GM12872 (cell line): ENCODE results near the gene LRMDA.

Experiments used
- TF ChIP-seq, protein P1 (sequence below): IDR thresholded peaks from 3 replicates; pipeline ENCODE4 v1.5.1; 2011; ENCODE audit warnings: low read depth, mild to moderate bottlenecking, low read length, moderate library complexity; ENCODE audit not compliant: insufficient read depth

LRMDA gene

DNA sequence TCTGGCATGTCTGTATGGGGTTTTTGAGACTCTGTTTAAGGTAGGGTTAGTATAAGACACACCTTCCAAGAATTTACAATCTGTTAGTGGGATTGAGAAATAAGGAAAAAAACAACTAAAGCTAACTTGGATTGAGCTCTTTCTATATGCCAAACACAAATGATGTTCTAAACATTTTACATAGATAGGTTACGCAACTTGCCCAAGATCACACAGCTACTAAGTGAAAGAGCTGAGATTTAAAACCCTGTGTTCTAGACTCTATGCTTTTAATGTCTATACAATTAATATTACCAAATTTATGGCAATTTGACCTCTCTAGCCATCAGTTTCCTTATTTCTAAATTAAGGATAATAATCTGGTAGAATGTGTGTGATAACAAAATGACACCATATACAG, 1056.2 kb downstream of the LRMDA start:
- TF ChIP-seq, protein P1, sequence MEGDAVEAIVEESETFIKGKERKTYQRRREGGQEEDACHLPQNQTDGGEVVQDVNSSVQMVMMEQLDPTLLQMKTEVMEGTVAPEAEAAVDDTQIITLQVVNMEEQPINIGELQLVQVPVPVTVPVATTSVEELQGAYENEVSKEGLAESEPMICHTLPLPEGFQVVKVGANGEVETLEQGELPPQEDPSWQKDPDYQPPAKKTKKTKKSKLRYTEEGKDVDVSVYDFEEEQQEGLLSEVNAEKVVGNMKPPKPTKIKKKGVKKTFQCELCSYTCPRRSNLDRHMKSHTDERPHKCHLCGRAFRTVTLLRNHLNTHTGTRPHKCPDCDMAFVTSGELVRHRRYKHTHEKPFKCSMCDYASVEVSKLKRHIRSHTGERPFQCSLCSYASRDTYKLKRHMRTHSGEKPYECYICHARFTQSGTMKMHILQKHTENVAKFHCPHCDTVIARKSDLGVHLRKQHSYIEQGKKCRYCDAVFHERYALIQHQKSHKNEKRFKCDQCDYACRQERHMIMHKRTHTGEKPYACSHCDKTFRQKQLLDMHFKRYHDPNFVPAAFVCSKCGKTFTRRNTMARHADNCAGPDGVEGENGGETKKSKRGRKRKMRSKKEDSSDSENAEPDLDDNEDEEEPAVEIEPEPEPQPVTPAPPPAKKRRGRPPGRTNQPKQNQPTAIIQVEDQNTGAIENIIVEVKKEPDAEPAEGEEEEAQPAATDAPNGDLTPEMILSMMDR: no peak

DNA sequence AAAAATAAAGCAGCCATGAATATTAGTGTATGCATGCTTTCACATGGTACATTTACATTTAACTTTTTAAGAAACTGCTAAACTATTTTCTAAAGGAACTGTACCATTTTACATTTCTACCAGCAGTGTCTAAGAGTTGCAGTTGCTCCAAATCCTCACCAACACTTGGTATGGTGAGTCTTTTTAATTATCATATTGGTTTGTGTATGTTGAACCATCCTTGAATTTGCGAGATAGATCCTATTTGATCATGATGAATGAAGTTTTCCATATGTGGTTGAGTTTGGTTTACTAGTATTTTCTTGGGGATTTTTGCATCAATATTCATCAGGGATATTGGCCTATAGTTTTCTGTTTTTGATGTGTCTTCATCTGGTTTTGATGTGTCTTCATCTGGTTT, 1057.2 kb downstream of the LRMDA start:
- TF ChIP-seq, protein P1: no peak

DNA sequence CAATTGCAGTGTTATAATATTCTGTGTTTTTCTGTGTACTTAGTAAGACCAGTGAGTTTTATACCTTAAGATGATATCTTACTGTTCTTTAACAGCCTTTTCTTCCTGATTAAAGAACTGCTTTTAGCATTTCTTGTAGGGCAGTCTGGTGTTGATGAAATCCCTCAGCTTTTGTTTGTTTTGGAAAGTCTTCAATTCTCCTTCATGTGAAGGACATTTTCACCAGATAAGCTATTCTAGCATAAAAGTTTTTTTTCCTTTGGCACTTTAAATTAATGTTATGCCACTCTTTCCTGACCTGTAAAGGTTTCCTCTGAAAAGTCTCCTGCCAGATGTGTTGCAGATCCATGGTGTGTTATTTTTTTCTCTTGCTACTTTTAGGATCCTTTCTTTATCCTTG, 1059.8 kb downstream of the LRMDA start:
- TF ChIP-seq, protein P1: no peak

DNA sequence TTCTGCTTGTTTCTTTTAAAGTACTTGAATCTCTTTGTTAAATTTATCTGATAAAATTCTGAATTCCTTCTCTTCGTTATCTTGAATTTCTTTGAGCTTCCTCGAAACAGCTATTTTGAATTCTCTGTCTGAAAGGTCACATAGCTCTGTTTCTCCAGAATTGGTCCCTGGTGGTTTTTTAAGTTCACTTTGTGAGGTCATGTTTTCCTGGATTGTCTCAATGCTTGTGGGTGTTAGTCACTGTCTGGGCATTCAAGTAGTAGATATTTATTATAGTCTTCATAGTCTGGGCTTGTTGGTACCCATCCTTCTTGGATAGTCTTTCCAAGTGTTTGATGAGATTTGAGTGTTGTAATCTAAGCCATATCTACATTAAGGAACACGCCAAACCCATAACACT, 1060.6 kb downstream of the LRMDA start:
- TF ChIP-seq, protein P1: no peak

DNA sequence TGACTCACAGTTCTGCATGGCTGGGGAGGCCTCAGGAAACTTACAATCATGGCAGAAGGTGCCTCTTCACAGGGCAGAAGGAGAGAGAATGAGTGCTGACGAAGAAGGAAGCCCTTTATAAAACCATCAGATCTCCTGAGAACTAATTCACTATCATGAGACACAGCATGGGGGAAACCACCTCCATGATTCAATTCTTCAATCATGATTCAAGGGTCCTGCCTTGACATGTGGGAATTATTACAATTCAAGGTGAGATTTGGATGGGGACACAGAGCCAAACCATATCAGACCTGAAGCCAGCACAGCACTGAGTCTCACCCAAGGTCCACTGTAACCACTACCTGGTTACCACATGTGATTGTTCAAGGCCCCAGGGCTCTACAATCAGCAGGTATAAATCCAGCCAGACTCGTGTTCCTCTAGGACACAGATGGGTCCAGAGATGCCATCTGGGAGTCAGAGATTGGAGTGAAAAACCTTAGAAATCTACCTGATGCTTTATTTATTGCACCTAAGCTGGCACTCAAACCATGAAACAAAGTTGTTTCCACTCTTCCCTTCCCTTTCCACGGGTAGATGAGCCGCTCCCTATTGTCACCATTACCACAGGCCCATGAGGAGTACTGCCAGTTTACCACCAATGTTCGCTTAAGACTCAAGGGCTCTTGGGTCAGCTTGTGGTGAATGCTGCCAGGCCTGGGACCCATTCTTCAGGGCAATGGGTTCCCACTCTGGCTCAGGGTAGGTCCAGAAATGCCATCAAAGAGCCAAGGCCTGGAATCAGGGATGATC, 1061.5 kb downstream of the LRMDA start:
- TF ChIP-seq, protein P1: no peak

DNA sequence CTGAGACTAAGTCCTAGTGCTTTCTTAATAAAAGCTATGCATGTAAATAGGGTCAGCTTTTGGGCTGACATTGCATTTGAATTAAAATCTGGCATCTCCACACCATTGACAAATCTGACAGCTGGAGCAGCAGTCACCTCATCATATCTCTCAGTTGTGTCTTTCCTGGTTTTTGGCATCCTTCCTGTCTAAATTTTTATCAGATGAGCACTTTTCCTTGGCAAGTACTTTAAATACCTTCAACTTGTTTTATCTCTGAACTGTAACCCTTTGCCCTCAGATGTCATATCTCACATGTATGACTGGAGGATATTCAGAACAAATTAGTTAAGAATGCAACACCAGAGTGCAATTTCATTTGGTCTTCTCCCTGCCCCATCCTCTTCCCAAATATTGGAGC, 1066.2 kb downstream of the LRMDA start:
- TF ChIP-seq, protein P1: no peak

DNA sequence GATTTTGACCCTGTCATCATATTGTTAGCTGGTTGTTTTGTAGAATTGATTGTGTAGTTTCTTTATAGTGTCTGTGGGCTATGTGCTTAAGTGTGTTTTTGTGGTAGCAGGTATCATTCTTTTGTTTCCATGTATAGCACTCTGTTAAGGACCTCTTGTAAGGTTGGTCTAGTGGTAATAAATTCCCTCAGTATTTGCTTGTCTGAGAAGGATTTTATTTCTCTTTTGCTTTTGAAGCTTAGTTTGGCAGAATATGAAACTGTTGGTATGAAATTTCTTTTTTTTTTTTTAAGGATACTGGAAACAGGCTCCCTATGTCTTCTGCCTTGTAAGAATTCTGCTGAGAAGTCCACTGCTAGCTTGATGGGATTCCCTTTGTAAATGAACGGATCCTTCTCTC, 1073.4 kb downstream of the LRMDA start:
- TF ChIP-seq, protein P1: no peak
